Endodermal cell (in vitro differentiated cells): ENCODE measurements around the gene IRS2. TPM values are rescaled to one million over a fixed set of nuclear protein-coding genes. Genes with fewer than 3 reads are reported as not detected.

Source experiments
- DNase-seq: peaks from one replicate; pipeline ENCODE4 v3.0.0-alpha.2; 2017
- H3K27ac ChIP-seq: 2 replicates; pipeline ENCODE4 v1.5.1; 2013; ENCODE audit warnings: mild to moderate bottlenecking, low read depth, low read length, moderate library complexity
- H3K27me3 ChIP-seq: 2 replicates; pipeline ENCODE4 v1.6.1; 2013; ENCODE audit warnings: mild to moderate bottlenecking, low read length, moderate library complexity; ENCODE audit not compliant: insufficient read depth, control insufficient read depth, poor library complexity, severe bottlenecking
- H3K36me3 ChIP-seq: 2 replicates; pipeline ENCODE4 v1.7.0; 2013; ENCODE audit warnings: mild to moderate bottlenecking, low read length, moderate library complexity; ENCODE audit not compliant: control insufficient read depth, insufficient read depth
- H3K4me1 ChIP-seq: one replicate; pipeline ENCODE4 v1.7.0; 2013; ENCODE audit warnings: low read length; ENCODE audit not compliant: control insufficient read depth, insufficient read depth
- H3K4me3 ChIP-seq: 2 replicates; pipeline ENCODE4 v1.5.1; 2013; ENCODE audit warnings: mild to moderate bottlenecking, low read length, moderate library complexity
- H3K9ac ChIP-seq: 2 replicates; pipeline ENCODE4 v1.6.1; 2013; ENCODE audit warnings: mild to moderate bottlenecking, low read length, moderate library complexity; ENCODE audit not compliant: poor library complexity, severe bottlenecking; ENCODE audit errors: extremely low read depth
- H3K9me3 ChIP-seq: 2 replicates; pipeline ENCODE4 v1.6.1; 2013; ENCODE audit warnings: mild to moderate bottlenecking, low read length, moderate library complexity; ENCODE audit not compliant: control insufficient read depth
- H3K27ac Mint-ChIP-seq: 2 replicates; pipeline ENCODE4 v1.8.0; 2020; ENCODE audit warnings: mixed read lengths
- H3K27me3 Mint-ChIP-seq: 2 replicates; pipeline ENCODE4 v1.8.0; 2021; ENCODE audit warnings: mild to moderate bottlenecking, mixed read lengths; ENCODE audit not compliant: insufficient read depth
- H3K36me3 Mint-ChIP-seq: 2 replicates; pipeline ENCODE4 v1.8.0; 2020; ENCODE audit warnings: low read depth, mixed read lengths
- H3K4me1 Mint-ChIP-seq: 2 replicates; pipeline ENCODE4 v1.8.0; 2020; ENCODE audit warnings: mixed read lengths
- H3K4me3 Mint-ChIP-seq: 2 replicates; pipeline ENCODE4 v1.8.0; 2020; ENCODE audit warnings: mild to moderate bottlenecking, moderate library complexity, mixed read lengths
- H3K9me3 Mint-ChIP-seq: 2 replicates; pipeline ENCODE4 v1.8.0; 2020; ENCODE audit warnings: mild to moderate bottlenecking, mixed read lengths
- WGBS, 2 experiments: methylation state at CpG; one replicate each; pipeline versions ENCODE4 v1.1.5 to v1.1.7; 2013; ENCODE audit warnings: missing lambda C conversion rate in 2 of 2, mixed read lengths in 1 of 2; ENCODE audit not compliant: insufficient coverage in 1 of 2, insufficient read length in 1 of 2; 5-methylcytosine and 5-hydroxymethylcytosine counted together
- total RNA-seq, 2 donors: library from RNA; stranded (reverse); fragmentation: NEBNext Ultra II Directional in 1 of 2; extraction: Animal tissue kit (Norgen Biotek cat#: 25700) in 1 of 2; gene quantifications; 2 replicates in 1 of 2; 3 replicates in 1 of 2; pipeline ENCODE4 v1.2.1, GENCODE V29; 2021
- TF ChIP-seq, protein P1 (sequence below): fragments of 200-600 bp; sonication (generic); conservative IDR thresholded peaks from 2 replicates; pipeline ENCODE4 v1.5.0; 2021; ENCODE audit warnings: antibody characterized with exemption, mild to moderate bottlenecking

The IRS2 gene
- total RNA-seq, 2 donors from 2014 or later: 16.9 to 23.7 TPM

DNA sequence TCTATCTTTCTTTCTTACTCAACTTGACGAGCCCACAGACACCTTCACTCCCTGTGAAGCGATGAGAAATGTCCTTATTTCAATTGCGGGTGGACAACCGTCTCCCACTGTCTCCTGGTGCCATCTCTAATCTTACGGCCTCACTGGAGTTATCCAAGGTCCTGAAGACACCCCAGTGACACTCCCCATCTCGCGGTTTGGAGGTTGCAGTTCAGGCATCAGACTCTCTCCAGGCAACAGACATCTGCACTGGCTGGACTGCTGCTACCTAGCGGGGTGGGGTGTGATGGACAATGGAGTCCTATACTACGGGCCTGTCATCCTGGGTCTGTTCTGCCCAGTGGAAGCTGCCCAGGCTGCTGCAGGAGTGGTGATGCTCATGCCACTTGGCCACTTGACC, 18.3 kb upstream of the IRS2 start:
- H3K4me1 Mint-ChIP-seq: no peaks in the 10 kb centered on the region
- no peak overlapping the region for H3K27ac Mint-ChIP-seq
- peaks cover 1% of the 10 kb centered on the region for H3K27me3 Mint-ChIP-seq
- H3K9me3 ChIP-seq: no peaks in the 10 kb centered on the region
- DNase-seq: peak; percentile 64
- no peaks in the 10 kb centered on the region for H3K36me3 ChIP-seq
- no peaks in the 10 kb centered on the region for H3K27me3 ChIP-seq
- H3K9me3 Mint-ChIP-seq: no peaks in the 10 kb centered on the region
- H3K9ac ChIP-seq: no peak overlapping the region
- H3K36me3 Mint-ChIP-seq: no peaks in the 10 kb centered on the region
- H3K27ac ChIP-seq: no peak overlapping the region
- WGBS, 2 experiments: 73 to 88% methylated on average over 5 to 9 of the region's 9 CpGs
- TF ChIP-seq, protein P1, sequence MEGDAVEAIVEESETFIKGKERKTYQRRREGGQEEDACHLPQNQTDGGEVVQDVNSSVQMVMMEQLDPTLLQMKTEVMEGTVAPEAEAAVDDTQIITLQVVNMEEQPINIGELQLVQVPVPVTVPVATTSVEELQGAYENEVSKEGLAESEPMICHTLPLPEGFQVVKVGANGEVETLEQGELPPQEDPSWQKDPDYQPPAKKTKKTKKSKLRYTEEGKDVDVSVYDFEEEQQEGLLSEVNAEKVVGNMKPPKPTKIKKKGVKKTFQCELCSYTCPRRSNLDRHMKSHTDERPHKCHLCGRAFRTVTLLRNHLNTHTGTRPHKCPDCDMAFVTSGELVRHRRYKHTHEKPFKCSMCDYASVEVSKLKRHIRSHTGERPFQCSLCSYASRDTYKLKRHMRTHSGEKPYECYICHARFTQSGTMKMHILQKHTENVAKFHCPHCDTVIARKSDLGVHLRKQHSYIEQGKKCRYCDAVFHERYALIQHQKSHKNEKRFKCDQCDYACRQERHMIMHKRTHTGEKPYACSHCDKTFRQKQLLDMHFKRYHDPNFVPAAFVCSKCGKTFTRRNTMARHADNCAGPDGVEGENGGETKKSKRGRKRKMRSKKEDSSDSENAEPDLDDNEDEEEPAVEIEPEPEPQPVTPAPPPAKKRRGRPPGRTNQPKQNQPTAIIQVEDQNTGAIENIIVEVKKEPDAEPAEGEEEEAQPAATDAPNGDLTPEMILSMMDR: no peak
- no peak overlapping the region for H3K4me3 ChIP-seq
- no peaks in the 10 kb centered on the region for H3K4me1 ChIP-seq
- no peak overlapping the region for H3K4me3 Mint-ChIP-seq

DNA sequence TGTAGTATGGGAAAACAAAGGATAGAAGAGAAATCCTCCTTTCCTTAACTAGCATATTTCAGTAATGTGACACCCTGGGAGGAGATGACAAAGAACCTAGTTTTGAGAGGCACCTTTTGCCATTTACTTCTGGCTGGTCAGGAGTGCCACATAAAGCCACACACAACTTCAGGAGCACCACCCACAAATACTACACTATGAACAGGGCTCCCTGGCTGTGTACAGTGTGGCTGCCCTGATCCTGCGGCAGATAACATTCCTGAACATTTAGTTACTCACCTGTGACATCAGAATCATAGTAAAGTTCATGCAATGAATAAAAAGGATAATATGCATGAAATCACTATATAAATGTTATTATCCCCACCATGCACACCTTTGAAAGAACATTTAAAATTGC, 17.4 kb upstream of the IRS2 start:
- Histone ChIP-seq H3K4me3 (no peak overlapping the region), H3K27me3 (no peaks in the 10 kb centered on the region), H3K36me3 (no peaks in the 10 kb centered on the region), H3K9me3 (no peaks in the 10 kb centered on the region), H3K9ac (no peak overlapping the region), H3K27ac (no peak overlapping the region), H3K4me1 (no peaks in the 10 kb centered on the region)
- 93% methylated on average over 1 of the region's 1 CpG; no CpG with 5 or more reads in 1 of the 2 experiments for WGBS, 2 experiments
- Mint-ChIP-seq H3K36me3 (no peaks in the 10 kb centered on the region), H3K27ac (no peak overlapping the region), H3K4me3 (no peak overlapping the region), H3K9me3 (no peaks in the 10 kb centered on the region), H3K4me1 (no peaks in the 10 kb centered on the region), H3K27me3 (peaks cover 1% of the 10 kb centered on the region)
- TF ChIP-seq, protein P1: no peak
- DNase-seq: no peak

DNA sequence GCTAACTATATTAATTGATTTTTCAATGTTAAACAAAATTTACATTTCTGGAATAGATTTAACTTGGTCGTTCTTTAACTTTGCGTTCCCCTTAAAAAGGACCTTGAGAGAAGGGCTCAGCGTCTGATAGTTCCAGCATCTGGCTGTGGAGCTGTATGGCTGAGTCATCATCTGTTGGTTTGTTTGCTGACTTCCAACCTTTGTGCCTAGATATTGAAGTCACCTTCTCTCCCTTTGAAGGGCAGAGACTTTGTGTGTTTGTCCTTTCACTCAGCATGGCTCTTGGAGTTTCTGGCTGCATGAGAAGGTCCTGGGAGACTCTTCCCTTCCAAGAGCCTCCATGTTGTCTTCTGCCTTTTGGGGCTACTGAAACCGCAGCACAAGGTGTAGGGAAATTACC, 16.6 kb upstream of the IRS2 start:
- H3K4me3 ChIP-seq: no peak overlapping the region
- no peak overlapping the region for H3K9ac ChIP-seq
- H3K4me1 Mint-ChIP-seq: no peaks in the 10 kb centered on the region

More for the DNA sequence above, 16.6 kb upstream of the IRS2 start:
- Histone ChIP-seq H3K36me3 (no peaks in the 10 kb centered on the region), H3K27ac (no peak overlapping the region), H3K9me3 (no peaks in the 10 kb centered on the region), H3K27me3 (no peaks in the 10 kb centered on the region), H3K4me1 (no peaks in the 10 kb centered on the region)
- H3K36me3 Mint-ChIP-seq: no peaks in the 10 kb centered on the region
- 87 to 93% methylated on average over 3 to 4 of the region's 4 CpGs for WGBS, 2 experiments
- no peak overlapping the region for H3K4me3 Mint-ChIP-seq
- no peak for DNase-seq
- H3K27ac Mint-ChIP-seq: no peak overlapping the region
- H3K27me3 Mint-ChIP-seq: peaks cover 1% of the 10 kb centered on the region
- TF ChIP-seq, protein P1: no peak
- no peaks in the 10 kb centered on the region for H3K9me3 Mint-ChIP-seq
